ENCODE results near the gene PPFIA2.

The PPFIA2 gene

DNA sequence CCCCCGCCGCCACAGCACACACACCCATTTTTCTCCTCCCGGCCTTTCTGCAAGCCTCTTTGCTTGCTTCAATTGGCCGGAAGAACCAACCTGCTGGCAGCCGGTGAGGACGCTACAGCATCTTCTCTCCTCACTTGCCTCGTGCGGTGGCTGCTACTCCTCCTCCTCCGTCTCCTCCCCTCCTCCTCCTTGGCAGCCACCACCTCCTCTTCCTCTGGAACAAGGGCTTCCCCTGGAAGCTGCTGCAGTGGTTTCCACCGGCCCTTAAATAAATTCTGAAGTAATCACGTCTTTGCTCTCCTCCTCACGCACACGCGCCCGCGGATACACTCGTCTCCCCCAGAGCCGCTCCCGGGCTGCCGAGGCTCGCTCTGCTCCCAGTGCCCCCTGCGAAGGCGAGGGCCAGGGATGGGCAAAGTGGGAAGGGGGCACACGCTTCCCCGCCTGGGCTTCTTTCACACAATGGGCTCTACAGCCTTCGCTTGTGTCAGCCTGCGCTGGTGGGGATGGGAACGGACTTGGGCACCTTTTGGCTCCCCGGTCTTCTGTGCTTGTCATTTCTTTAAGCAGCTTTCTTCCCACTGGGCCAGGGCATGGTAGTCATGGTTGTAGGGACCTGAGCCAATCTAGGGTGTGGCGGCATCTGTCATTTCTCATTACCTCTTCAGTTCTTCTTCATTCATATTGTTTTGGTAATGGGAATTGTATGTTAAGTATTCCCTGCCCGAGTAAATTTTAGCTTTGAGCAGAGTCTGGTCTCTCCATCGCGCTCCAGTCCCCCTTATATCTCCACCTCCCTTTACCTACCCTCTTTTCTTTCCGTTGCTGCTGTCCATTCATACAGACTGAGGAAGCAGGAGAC, at the start of gene PPFIA2:
Gene PPFIA2 (minus strand): TSS at position 161 of the 862 bp plus-strand sequence.
- DNase-seq: peak; percentile 29 to 88 (median 66)
- intact Hi-C loops (cut with DNase I): no loop called here

DNA sequence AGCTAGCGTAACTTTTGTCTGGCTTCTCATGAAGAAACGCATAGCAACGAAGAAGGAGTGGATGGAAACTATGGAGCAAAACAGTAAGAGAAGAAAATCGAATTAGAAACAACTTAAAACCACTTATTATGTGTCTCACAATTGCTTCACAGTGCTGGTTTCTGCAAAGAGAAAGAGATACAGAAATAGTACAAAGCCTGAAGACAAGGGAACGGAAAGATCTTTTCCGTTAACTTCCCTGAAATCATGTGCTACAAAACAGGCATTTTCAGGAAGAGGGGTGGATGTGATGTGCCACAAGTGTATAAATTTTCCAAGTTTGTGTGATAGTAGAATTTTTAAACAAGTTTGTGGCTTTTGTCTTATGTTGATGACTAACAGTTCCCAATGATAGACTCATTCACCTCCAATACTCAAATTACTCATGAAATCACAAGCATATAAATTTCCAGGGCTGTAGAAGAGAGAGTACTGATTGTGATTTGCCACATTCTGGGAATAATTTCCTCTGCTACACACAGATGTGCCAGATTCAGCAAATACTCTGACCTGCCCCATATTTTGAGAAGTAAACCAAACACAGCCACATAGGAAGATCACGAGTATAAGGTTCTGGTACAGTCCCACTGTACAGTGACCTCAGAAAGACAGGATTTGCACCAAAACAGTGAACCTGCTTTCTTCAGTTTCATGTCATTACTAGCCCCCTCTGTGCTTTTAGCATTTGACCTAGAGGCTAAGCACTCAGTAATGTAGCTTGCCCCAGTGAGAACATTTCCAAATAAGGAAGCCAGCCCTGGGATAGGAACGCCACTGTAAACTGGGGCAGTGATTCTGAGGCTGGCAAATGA, 41.4 kb upstream of the PPFIA2 start:
- peak in 1 of 42 donors; percentile 12 for DNase-seq
- intact Hi-C loops (cut with DNase I): no loop called here

DNA sequence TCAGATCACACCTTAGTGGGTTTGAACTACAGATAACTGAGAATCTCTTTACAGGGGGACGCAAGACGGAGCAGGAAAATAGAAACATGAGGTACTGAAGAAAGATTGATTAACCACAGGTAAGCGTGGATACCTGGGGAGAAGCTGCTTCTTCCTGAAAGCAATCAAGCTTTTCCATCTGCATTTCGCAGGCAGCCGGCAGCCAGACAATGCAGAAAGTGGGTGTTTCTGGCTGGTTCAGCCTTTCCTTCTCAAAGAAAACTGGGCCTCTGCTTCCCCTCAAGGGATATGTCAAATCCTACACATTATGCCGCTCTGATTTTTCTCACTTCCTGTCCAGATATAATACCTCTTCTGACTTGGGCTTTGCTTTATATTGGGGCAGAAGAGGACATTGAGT, 39.1 kb upstream of the PPFIA2 start:
- intact Hi-C loops (cut with DNase I): no loop called here
- DNase-seq: no peak

- DNase-seq: no peak
- intact Hi-C loops (cut with DNase I): no loop called here
Measured at GRCh38 chr12:81797100-81797499, 38.0 kb upstream of the PPFIA2 start.

- DNase-seq: no peak
- intact Hi-C loops (cut with DNase I): no loop called here
Measured at GRCh38 chr12:81792666-81793065, 33.5 kb upstream of the PPFIA2 start.

GRCh38 chr12:81779216-81779615, 20.1 kb upstream of the PPFIA2 start:
- DNase-seq: no peak
- intact Hi-C loops (cut with DNase I): no loop called here

DNA sequence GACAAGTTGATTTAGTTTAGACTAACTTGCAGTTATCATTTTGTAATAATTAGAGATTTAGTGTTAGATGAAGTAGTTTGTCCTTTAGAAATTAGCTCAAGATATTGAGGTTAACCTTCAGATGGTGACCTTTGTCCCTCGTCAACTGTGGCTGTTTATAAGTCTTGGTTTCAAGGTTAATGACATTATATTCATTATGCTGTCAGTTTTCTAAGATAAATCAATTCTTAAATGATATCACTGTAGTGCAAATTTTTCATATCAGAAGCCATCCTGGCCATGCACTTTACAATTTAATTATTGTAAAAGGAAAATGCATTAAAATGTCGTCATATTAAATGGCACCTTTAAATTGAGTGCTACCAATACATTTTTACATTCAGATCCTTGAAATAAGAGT, 19.6 kb upstream of the PPFIA2 start:
- DNase-seq: no peak
- intact Hi-C loops (cut with DNase I): no loop called here

DNA sequence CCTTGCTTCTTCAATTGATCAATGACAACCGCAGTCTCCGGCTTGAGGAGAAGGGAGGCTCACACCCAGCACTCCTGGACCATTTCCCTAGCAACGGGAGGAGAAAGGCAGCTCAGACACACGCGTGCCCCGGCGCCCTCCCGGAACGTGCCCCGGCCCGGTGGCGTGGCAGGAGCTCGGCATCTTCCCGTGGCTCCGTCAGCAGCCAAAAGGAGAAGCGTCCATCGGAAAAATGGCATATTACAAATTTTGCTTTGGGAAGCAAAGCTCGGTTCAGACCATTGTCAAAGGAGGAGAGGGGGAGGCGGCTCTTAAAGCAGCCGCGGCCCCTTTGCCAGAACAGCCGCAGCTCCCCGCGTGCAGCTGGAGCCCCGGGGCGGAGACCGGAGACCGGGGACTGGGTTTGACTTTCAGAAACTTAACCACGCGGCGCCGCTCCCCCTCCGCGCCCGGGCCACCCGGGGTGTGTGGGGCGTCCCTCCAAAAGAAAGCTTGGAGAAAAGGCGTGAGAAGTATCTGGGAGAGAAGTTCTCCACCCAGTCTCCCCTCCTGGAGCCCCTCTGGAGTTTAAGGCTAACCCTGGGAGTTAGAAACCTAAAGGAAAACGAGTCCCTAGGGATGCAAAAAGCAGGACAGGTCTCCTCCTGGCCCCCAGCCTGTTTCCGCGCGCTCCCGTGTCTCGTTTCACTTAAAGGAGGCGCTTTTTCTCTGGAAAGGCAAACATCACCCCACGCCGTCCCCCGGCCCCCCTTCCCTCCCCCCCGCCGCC, 545 bp downstream of the PPFIA2 start:
- intact Hi-C loops (cut with DNase I): no loop called here
- peak; percentile 33 to 86 (median 68) for DNase-seq

DNA sequence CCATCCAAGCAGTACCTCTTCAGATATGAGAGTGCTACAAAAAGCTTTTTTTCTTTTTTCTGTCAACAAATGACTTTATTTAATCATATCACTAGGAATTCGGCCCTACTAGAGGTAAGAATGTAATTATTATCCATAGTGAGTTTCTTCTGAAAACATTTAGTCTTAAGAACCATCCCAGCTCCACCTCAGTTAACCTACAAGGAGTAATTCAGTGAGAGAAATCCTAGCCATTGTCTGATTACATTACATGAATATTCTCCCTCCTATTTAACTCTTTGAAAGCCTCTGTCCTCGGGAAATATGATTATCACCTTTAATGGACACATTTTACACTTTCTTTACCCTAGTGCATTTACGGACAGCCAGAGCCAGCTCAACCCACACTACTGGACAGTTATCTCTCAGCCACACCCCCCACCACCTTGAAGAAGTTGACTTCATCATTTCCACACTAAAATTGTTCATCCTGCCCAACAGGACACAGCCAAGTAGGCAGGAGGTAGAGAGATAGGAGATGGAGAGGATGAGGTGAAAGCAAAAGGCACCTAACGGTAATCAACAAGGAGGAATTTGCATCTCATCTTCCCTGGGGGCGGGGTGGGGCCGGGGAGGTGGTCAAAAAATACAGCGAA, 1.3 kb downstream of the PPFIA2 start:
- DNase-seq: peak in 4 of 42 donors; percentile 2 to 17 (median 6)

DNA sequence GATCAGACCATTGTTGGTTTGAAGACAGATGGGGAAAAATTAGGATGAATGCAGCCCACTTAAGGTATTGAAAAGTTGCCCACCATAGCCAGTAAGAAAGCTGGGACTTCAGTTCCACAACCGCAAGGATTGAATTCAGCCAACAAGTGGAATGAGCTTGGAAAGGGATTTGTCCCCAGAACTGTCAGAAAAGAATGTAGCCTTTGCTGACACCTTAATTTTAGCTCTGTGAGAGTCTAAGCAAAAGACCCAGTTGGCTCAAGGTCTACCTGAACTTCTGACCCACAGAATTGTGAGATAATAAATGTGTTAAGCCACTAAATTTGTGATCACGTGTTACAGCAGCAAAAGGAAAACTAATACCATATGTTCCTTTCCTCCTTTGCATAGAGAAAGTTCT, 29.4 kb downstream of the PPFIA2 start:
- intact Hi-C loops (cut with DNase I): no loop called here
- no peak for DNase-seq

More for the DNA sequence above, 1.3 kb downstream of the PPFIA2 start:
- intact Hi-C loops (cut with DNase I): no loop called here

DNA sequence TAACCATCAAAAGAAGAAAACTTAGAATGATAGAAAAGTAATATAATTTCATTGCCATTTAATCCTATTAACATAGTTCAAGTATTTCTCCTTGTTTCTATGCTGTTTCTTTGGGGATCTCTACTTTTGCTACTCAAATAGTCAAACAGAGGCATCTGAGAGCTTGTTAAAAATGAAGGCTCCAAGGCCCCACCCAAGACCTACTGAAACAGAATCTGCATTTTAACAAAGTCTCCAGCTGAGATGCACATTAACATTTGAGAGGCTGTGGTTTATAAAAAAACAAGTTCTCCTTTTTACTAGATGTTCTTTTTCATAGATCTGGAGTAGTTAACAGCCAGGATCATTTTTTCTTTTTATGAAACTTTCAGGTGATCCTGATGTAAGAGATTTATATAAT, 31.8 kb downstream of the PPFIA2 start:
- DNase-seq: no peak
- intact Hi-C loops (cut with DNase I): no loop called here

DNA sequence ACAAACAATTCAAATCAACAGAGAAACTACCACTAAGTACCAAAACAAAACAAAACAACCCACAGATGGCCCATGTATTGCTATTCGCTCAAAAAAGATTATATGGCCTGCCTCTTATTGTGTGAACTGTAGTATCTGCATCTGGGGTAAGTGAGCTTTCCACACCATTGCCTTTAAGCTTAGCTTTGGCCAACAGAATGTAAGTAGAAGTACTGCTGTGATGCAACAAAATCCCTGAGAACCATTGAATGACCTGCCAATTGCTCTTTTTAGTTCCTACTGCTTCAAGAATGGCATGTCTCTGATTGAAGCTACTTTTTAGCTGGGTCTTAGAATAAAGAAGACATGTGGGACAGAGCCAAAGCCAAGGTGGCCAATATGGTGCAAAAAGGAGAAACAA, 32.5 kb downstream of the PPFIA2 start:
- intact Hi-C loops (cut with DNase I): no loop called here
- DNase-seq: no peak

GRCh38 chr12:81723361-81723760, 35.8 kb downstream of the PPFIA2 start:
- intact Hi-C loops (cut with DNase I): no loop called here
- no peak for DNase-seq

DNA sequence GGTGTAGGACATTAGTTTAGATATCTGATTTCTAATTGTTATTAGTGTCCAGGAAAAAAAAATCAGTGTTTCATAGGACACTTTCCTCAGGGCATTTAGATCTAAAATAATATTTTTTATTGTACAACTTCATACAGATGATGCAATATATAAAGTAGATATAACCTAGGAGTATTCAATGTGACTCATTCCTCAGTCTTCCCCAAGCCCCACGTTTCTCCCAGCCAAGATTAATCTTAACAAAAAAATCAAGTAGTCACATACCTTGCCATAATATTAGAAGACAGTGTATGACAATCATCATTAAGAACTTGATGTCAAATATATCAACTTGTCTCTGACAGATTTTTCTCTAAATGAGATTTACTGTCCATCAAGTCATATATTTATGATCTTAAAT, 37.1 kb downstream of the PPFIA2 start:
- DNase-seq: no peak
- intact Hi-C loops (cut with DNase I): no loop called here

DNA sequence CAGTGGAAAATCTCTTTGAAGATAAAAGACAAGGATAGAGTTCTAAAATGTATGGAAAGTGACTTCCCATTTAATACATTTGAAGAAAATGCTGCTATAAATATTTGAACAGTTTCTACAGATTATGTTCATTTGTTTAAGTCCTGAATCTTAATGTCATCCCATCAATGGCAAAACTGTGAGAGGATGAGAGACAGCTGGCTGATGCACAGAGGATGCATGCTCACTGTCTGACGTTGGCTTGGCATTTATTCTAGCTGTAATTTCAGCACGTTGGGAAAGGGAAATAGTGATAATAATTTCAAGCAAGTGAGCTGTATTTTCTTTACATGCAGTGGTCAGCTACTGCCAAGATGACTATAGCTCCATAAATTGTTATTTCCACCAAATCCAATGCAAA, 40.5 kb downstream of the PPFIA2 start:
- intact Hi-C loops (cut with DNase I): no loop called here
- DNase-seq: peak in 1 of 42 donors; percentile 5

- DNase-seq: peak in 19 of 42 donors; percentile 6 to 72 (median 32)
- intact Hi-C loops (cut with DNase I): no loop called here
Measured at GRCh38 chr12:81712536-81712935, 46.6 kb downstream of the PPFIA2 start.

- no peak for DNase-seq
Measured at GRCh38 chr12:81705586-81705985, 53.6 kb downstream of the PPFIA2 start.

GRCh38 chr12:81699551-81699950, 59.6 kb downstream of the PPFIA2 start:
- intact Hi-C loops (cut with DNase I): no loop called here
- DNase-seq: no peak

More at GRCh38 chr12:81705586-81705985, 53.6 kb downstream of the PPFIA2 start:
- intact Hi-C loops (cut with DNase I): no loop called here

- intact Hi-C loops (cut with DNase I): no loop called here
- no peak for DNase-seq
Measured at GRCh38 chr12:81692008-81692407, 67.1 kb downstream of the PPFIA2 start.
